A549 treated with AZD9567 at 1 μM for 4 hours (cell line): Measurements from ENCODE around the gene AKR1B1. TPM values are rescaled to one million over a fixed set of nuclear protein-coding genes. Genes with fewer than 3 reads are reported as not detected.

ENCODE experiments used
- total RNA-seq: library from RNA; stranded (reverse); fragments of 200-300 nt; extraction: Qiagen RNA extraction; gene quantifications from 5 replicates; pipeline ENCODE4 v1.2.3, GENCODE V29; 2022; ENCODE audit not compliant: insufficient read depth

The AKR1B1 gene
- total RNA-seq = 2,343 to 2,668 TPM (median 2,514 TPM) in 5 replicates

DNA sequence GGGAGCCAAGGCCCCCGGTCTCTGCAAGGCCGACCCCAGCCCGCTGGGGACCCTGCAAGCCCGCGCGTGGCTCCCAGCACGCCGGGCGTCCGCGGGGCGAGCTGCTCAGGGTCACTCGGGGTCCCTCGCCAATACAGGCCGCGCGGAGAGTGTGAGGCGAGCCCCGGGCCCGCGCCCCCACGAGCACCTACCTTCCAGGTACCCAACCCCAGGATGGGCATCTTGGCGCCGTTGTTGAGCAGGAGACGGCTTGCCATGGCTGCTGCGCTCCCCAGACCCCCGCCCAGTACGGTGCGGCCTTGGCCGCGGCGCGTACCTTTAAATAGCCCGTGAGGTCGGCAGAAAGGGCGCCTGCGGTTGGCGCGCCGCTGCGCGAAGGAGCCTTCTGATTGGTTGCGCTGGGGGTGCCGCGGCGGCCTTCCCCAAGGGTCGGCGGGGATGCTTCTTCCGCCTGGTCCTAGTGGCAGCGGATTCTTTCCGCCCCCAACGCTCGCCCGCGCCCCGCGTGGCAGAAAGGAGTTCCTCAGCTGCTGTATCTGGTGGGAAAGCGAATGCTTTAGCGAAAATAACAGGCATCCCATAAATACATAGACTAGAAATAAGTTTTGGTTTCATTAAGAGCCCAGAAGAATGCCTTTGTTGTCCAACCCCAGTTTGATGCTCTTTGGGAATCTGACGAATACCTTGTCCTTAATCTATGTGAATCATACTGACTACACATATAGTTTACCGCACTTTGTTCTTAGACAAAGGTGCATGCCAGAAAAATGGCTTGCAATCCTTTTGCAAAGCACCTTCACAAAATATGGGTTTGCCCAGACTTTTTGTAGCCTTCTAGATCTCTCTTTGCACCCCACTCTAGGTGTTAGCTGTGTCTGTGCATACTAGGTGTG, at the start of gene AKR1B1:
AKR1B1 (minus strand) TSS at position 295 of the 893 bp plus-strand sequence; CDS start at position 257, 38 bp downstream.

Other genes with a start within 250 kb of the AKR1B1 start
- 28.2 to 35.8 TPM (median 33.5 TPM) in 5 replicates for gene SLC35B4, start 142.2 kb downstream of the AKR1B1 start, total RNA-seq
- gene AKR1B10, start 68.5 kb upstream of the AKR1B1 start, total RNA-seq = 2,160 to 2,320 TPM (median 2,237 TPM) in 5 replicates
- 18.3 to 39.4 TPM (median 34.7 TPM) in 5 replicates for gene AKR1B15, start 90.0 kb upstream of the AKR1B1 start, total RNA-seq
- gene BPGM, start 187.8 kb upstream of the AKR1B1 start, total RNA-seq = 14.4 to 21.4 TPM (median 17.6 TPM) in 5 replicates